Left renal cortex interstitium (tissue), 4 donors: ENCODE data around the gene KCP. TPM values are rescaled to one million over a fixed set of nuclear protein-coding genes. Genes with fewer than 3 reads are reported as not detected.

ENCODE experiments used
- DNase-seq, 4 donors: peaks; one replicate each; pipeline ENCODE4 v3.0.0-alpha.2; 2013; ENCODE audit warnings: low read depth in 4 of 4, low spot score in 2 of 4, missing footprints in 1 of 4
- polyA plus RNA-seq, 4 donors: library from polyadenylated mRNA; unstranded; fragments of 120-200 nt; gene quantifications; one replicate each; pipeline ENCODE4 v1.2.1, GENCODE V29; 2013; ENCODE audit not compliant: insufficient read length in 4 of 4

KCP gene
- polyA plus RNA-seq, 4 donors: 12.1 to 41.9 (median 23.8) TPM

DNA sequence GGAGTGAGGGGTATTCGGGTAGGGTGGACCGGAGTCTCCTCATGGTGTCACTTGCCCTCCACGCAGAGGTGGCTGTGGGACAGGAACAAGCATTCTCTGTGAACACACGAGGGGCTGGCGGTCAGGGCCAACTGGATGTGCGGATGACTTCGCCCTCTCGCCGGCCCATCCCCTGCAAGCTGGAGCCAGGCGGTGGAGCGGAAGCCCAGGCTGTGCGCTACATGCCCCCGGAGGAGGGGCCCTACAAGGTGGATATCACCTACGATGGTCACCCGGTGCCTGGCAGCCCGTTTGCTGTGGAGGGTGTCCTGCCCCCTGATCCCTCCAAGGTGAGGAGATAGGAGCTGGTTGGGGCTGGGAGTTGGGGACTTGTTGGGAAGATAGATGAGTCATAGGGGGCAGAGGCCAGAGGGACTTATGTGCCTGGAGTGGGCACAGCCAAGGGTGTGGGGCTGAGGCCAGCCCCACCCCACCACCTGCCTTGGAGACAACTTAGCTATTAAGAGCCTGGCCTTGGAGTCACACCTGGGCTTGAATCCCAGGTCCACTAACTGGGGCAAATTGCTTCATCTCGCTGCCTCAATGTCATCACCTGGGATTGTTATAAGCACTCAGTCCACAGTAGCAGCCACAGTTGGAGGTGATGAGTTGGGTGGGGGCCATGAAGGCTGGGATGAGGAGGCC is 66.4 kb downstream of the KCP start:
- DNase-seq: no peak

DNA sequence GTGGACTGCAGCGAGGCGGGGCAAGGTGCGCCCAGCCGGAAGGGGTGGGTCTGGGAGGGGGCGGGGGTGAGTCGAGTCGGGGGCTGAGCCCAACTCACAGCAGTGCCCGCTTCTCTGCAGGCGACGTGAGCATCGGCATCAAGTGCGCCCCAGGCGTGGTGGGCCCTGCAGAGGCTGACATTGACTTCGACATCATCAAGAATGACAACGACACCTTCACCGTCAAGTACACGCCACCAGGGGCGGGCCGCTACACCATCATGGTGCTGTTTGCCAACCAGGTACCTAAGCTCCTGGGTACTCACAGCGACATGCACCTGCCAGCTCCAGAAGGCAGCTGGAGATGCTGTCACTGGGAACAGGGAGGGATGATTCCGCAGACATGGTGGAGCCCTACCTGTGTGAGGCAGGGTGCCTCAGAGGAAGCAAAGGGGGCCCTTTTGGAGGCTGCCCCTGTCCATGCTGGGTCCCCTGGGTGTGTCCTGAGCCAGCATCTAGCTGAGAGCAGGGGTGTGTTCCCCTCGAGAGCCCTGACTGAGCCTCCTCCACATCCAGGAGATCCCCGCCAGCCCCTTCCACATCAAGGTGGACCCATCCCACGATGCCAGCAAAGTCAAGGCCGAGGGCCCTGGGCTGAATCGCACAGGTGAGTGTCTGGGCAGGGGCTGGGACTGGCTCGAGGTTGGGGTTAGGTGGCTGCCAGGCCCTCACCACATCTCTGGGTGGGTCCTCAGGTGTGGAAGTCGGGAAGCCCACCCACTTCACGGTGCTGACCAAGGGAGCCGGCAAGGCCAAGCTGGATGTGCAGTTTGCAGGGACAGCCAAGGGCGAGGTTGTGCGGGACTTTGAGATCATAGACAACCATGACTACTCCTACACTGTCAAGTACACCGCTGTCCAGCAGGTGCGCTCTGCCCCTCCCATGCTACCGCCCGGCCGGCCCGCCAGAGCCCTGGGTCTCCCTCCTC is 67.6 kb downstream of the KCP start:
- no peak for DNase-seq

DNA sequence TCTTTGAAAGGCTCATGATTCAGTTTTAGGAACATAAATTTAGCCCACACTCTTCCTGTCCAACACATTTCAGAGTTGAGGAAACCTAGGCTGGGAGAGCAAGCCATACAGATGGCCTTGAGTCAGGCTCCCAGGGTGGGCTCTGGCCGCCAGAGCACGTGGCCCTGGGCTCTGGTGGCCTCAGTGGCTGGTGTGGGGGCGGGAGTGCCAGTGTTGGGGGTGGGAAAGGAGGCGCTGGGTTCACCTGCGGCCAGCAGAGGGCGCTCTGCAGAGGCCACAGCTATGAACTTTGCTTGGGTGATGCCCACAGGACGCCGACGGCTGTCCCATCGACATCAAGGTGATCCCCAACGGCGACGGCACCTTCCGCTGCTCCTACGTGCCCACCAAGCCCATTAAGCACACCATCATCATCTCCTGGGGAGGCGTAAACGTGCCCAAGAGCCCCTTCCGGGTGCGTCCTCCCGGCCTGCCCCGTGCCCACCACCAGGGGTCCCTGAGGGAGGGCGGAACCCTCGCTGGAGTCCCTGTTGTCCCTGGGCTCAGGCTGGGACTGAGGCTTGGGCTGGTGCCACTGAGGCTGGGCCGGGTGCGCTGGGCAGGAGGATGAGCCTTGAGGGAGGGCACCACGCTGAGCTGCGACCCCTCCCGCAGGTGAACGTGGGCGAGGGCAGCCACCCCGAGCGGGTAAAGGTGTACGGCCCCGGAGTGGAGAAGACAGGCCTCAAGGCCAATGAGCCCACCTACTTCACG is 68.4 kb downstream of the KCP start:
- no peak for DNase-seq

DNA sequence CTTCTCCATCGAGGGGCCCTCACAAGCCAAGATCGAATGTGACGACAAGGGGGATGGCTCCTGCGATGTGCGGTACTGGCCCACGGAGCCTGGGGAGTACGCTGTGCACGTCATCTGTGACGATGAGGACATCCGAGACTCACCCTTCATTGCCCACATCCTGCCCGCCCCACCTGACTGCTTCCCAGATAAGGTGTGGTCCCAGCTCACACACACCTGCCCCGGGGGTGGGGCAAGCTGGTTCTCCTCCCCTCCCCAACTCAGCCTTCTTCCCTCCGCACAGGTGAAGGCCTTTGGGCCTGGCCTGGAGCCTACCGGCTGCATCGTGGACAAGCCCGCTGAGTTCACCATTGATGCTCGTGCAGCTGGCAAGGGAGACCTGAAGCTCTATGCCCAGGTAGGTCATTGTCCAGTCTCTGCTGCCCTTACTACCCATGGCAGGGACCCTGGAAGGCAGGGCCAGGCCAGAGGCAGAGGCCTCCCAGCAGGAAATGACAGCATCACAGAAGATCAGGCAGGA is 69.3 kb downstream of the KCP start:
- no peak for DNase-seq

DNA sequence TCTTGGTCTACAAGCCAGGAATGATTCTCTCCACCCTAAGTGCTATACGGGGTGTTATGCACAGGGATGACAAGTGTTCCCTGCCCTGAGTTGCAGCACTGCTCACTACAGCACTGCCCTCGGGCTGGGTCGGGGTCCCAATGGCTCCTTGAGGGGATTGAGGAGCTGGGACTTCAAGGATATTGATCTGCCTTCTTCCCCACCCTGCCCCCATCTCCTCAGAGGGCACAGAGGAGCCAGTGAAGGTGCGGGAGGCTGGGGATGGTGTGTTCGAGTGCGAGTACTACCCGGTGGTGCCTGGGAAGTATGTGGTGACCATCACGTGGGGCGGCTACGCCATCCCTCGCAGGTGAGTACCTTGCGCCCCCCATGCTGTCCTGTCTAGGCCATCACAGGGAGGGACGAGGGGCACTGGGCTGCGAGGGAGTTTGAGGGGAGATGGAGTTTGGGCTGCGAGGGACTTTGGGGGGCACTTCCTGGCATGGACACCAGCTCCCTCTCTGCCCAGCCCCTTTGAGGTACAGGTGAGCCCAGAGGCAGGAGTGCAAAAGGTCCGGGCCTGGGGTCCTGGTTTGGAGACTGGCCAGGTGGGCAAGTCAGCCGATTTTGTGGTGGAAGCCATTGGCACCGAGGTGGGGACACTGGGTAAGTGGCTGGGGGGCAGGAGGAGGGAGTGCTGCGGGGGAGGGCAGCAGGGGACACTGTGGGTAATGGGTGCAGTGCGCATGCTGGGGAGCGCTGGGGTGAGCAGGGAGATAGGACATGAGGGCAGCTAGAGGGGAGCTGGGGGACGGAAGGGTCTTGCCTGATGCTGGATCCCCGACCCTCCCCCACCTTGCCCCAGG is 70.0 kb downstream of the KCP start:
- no peak for DNase-seq

DNA sequence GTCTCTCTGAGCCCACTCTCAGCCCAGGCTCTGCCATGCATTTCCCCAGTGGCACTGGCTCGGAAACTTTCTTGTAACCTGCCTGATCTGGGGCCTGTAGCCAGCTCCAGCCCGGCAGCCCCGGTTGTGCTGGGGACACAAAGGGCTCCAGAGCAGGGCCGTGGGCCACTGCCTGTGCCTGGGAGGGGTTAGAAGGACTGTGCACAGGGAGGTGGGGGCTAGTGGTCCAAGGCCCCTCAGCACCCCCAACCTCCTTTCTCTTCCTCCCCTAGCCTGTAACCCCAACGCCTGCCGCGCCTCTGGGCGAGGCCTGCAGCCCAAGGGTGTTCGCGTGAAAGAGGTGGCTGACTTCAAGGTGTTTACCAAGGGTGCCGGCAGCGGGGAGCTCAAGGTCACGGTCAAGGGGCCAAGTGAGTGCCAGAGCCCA is 70.7 kb downstream of the KCP start:
- no peak for DNase-seq

DNA sequence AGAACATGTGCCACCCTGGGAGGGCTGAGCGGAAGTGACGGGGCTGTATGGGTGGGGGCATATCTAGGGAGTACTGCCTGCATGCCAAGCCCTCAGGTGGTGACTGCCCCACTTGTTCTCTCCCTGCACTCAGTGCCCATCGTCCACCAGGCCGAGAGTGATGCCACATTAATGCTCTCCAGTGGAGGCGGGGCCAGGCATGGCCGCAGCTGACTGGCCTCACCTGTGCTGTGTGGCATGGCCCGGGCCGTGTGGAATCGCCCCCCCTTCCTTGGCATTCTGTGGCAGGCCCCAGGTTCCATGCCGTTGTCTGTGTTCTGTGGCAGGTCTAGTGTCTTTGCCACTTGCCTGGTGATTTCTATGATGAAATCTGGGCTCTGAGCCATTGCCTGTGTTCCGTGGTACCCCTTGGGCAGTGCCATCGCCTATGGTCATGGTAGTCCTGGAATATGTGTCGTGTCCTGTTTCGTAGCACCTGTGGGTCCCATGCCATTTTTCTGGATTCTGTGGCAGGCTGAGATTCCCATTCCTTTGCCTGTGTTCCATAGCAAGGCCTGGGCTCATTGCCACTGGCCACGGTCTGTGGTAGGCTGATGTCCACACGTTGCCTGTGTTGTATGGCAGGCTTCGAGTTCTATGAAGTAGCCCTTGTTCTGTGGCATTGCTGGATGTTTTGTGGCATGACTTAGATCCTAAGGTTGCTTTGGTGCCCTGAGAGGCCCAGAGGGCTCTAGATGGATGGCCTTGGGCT is 71.4 kb downstream of the KCP start:
- DNase-seq: no peak

DNA sequence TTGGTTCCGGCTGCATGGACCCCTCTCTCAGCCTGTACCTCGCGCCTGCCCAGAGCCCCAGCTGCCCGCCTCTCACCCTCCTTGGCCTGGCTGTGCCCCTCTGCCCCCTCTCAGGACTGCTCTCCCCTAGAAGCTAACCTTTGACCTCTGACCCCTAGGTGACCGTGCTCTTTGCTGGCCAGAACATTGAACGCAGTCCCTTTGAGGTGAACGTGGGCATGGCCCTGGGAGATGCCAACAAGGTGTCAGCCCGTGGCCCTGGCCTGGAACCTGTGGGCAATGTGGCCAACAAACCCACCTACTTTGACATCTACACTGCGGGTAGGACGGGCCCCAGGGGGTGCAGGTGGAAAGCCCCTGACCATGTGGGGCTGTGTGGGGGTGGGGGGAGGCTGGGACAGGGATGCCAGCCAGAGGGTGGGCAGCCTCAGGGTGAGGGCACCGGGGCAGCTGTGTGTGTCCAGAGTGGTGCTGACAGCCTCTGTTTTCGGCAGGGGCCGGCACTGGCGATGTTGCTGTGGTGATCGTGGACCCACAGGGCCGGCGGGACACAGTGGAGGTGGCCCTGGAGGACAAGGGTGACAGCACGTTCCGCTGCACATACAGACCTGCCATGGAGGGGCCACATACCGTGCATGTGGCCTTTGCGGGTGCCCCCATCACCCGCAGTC is 72.3 kb downstream of the KCP start:
- no peak for DNase-seq

DNA sequence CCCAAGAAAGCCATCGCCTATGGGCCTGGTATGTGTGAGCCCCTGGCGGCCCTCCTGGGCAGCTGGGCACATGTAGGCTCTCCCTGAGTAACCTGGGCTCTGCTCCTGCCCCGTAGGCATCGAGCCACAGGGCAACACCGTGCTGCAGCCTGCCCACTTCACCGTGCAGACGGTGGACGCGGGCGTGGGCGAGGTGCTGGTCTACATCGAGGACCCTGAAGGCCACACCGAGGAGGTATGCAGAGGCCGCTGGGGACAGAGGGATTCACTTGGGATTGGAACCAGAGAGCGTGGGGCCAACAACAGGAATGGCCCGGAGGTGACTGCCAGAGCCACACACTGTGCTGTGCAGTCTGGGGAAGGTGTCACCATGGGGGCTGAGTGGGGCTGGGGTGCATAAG is 73.0 kb downstream of the KCP start:
- no peak for DNase-seq

DNA sequence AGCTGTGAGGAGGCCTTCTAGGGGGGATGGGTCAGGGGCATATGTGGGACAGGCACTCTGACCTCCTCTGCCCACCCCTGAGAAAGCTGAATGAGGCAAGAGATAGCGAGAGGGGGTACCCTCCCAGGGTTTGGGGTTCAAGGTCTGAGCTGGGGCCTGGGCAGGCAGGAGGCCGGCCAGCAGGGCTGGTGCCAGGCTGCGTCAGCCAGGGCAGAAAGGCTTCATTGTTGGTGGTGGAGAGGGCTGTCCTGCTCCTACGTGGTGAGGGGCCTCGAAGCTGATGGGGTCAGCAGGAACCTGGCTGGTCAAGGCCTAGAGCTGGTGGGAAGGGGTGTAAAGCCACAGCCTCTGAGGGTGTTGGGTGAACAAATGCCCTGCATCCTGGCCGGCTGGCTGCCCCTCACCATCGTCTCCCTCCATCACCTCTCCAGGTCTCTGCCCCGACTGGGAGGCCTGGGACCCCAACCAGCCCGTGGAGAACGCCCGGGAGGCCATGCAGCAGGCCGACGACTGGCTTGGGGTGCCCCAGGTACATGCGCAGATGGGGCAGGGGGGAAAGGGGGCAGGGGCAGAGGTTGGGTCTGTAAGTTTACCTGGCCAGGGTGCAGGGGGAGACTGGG is 73.7 kb downstream of the KCP start:
- no peak for DNase-seq

DNA sequence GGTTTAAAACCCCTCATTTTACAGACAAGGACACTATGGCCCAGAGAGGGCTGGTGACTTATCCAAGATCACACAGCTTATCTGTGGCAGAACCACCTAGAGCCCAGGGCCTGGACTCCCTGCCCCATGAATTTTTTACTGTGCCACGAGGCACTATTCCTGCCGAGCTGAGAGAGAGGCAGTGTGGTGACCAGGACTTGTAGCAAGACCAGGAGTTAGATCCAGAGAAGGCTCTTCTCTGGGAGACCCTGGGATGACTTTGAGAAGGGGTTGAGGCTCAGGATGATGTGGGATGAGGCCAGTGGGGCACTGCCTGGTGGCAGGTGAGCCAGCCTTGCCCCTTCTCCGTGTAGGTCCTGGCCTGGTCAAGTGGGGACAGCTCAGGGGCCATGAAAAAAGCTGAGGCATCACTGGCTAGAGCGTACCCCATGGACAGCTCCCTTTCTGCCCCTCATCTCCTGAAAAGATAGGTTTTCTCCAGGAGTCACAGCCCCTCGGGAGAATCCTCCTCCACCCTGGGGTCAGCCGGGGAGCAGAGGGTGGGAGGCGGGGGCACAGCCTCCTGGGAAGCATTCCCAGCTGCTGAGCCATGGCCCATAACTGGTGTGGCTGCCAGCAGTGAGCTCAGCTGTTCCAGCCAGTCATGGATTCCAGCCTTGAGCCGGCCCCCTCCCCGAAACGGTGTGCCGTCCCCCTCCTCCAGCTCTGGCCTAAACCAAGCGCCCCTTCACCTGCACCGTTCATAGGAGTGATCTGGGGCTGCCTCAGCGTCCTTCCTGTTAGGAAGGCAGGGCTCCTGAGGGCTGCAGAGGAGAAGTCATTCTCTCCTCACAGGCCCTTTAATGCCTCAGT is 74.5 kb downstream of the KCP start:
- DNase-seq: no peak

DNA sequence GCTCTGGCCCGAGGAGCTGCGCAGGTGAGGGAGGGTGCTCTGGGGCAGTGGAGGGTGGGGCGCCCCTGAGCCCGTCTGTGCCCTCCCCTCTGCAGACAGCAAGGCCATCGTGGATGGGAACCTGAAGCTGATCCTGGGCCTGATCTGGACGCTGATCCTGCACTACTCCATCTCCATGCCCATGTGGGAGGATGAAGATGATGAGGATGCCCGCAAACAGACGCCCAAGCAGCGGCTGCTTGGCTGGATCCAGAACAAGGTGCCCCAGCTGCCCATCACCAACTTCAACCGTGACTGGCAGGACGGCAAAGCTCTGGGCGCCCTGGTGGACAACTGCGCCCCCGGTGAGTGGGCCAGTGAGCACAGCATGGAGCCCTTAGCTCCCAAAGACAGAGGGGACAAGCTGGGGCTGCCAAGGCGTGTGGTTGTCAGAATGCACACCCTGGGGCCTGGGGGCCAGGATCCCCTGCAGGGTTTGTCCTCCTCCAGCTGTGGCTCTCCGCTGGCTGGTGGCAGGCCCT is 75.2 kb downstream of the KCP start:
- no peak for DNase-seq

DNA sequence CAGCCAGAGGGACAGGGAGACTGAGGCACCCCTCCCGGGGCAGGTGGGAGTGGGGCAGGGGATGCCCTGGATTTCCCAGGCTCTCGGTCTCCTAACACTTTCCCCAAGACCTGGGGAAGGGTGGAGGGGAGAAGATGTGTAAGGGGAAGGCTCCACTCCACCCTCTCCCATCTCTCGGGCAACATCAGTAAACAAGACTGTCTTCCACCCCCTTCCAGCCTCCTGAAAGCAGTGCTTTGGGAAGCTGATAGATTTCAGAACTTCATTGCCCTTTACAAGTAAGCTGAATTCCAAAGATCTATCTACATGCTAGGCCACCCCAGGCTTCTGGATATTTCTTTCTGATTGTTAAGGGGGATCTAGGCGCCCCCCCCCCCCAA is 76.6 kb downstream of the KCP start:
- DNase-seq: no peak

DNA sequence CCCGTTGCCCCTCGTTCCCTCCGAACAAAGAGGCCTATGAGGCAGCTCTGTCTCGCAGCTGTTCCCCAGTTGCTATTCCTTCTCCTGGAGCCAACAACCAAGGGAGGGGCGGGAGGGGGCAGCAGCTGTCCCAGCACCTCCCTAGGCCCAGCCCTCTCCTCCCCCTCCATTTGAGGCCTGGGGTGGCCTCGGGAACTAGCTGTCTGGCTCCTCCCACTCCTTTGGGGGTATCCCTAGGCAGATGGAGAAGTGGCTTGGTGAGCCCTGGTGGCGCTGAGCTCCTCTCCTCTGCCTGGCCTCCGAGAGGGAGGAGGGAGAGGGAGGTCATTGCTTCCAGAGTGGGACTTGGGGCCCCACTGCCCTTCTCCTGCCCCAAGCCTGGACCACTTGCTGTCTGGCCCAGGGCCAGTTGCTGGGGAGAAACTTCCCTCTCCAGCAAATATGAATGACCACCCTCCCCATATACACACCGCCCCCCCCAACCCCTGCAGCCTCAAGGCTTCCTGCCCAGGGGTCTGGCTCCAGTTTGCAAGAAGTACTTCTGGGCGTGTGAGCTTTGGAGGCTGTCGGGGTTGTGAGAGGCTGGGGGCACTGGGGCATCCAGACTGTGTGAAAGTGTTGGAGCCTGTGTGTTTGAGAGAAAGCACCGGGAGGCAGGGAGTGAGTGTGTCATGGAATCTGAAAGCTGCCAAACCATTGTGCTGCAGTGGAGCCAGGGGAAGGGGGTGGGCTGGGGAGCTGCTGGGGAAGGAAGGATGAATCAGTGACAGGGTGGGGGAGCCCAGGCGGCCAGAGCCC is 77.2 kb downstream of the KCP start:
- DNase-seq: peak in 1 of 4 donors; percentile 37

DNA sequence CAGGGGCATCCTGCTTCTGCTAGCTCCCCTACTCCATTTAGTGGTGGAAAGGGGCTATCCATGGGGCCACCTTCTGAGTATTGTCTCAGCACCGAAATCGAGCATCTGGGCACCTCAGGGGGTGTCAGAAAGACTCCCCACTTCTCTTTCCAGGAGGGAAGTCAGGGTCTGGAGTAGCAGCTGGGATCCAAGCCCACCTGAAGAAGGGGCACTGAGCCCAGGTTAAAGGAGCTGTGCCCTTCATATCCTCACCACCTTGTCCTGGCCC is 77.7 kb downstream of the KCP start:
- DNase-seq: no peak

DNA sequence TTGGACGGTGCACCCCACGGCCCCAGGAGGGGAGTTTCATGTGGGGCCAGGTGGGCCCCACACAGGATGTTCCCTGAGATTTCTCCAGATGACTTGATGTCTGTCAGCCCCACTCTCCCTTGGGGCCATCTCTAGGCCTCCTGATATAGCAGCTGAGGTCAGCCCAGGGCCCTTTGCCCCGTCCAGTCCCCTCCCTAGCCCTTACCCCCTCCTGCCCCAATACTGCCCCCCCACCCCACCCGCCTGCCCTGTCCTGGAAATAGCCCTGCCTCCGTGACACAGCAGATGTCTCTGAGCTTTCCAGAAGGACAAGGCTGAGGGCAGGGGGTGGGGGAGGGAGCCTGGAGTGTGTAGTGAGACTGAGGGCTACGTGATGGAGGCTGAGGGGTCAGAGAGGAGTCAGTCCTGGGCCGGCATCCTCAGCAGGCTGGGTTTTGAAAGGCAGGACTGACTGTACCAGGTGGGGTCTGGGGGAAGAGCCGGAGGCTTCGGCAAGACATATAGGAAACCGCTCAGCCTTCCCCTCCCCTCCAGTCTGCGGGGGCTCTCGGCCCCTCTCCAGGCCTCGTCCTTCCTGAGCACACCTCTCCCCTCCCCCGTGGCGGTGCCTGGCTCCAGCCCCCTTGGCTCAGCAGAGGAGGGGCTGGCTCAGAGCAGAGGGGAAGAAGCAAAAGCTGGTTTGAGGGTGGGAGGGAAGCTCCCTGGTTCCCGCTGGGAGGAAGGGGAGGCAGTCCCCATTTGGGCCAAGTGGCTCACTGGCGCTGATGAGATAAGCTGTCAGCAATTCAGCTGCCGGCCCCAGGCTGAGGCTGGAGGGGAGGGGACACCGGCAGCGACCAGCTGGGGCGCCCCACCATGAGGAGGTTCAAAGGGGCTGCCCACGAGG is 78.3 kb downstream of the KCP start:
- DNase-seq: peak in 1 of 4 donors; percentile 34
